DOHH2 (cell line): ENCODE results near the gene NEK1.

Experiments
- CTCF ChIP-seq: fragments of 200-600 bp; sonication (generic); IDR thresholded peaks from one replicate; pipeline ENCODE4 v1.5.1; 2014; ENCODE audit warnings: antibody characterized with exemption, mild to moderate bottlenecking, low read depth, low read length; ENCODE audit not compliant: poor library complexity, severe bottlenecking
- EZH2phosphoT487 ChIP-seq: fragments of 200-600 bp; sonication (generic); IDR thresholded peaks from 2 replicates; pipeline ENCODE4 v1.6.1; 2017; ENCODE audit warnings: borderline replicate concordance, mild to moderate bottlenecking, antibody characterized with exemption, low read length, moderate library complexity, mixed read lengths

GRCh38 chr4:169611157-169611556 lies 1.2 kb downstream of the NEK1 start:
- TF ChIP-seq CTCF: no peak
- no peak for TF ChIP-seq EZH2phosphoT487
